Measurements from ENCODE around the gene STXBP2.

STXBP2 gene

GRCh38 chr19:7612282-7613274 lies 24.3 kb upstream of the STXBP2 start:
- DNase-seq: no peak

- no peak for DNase-seq
These were observed 21.8 kb upstream of the STXBP2 start for GRCh38 chr19:7614859-7615741.

GRCh38 chr19:7617172-7617571 lies 19.7 kb upstream of the STXBP2 start:
- no peak for DNase-seq

- DNase-seq: no peak
These were observed 19.2 kb upstream of the STXBP2 start for GRCh38 chr19:7617735-7618134.

- DNase-seq: peak; percentile 28
These were observed 18.6 kb upstream of the STXBP2 start for GRCh38 chr19:7618348-7618747.

GRCh38 chr19:7618771-7619510 lies 18.0 kb upstream of the STXBP2 start:
- DNase-seq: no peak

- no peak for DNase-seq
These were observed 17.1 kb upstream of the STXBP2 start for GRCh38 chr19:7619671-7620441.

GRCh38 chr19:7620442-7621412 lies 16.2 kb upstream of the STXBP2 start:
- DNase-seq: no peak

- DNase-seq: no peak
These were observed 13.8 kb upstream of the STXBP2 start for GRCh38 chr19:7622933-7623685.

- no peak for DNase-seq
These were observed 12.9 kb upstream of the STXBP2 start for GRCh38 chr19:7623725-7624603.

- no peak for DNase-seq
These were observed 12.1 kb upstream of the STXBP2 start for GRCh38 chr19:7624810-7625209.

- DNase-seq: no peak
These were observed 11.0 kb upstream of the STXBP2 start for GRCh38 chr19:7625763-7626372.

- DNase-seq: no peak
These were observed 9.7 kb upstream of the STXBP2 start for GRCh38 chr19:7627166-7627565.

- no peak for DNase-seq
These were observed 8.2 kb upstream of the STXBP2 start for GRCh38 chr19:7628589-7629311.

GRCh38 chr19:7629347-7630054 lies 7.4 kb upstream of the STXBP2 start, which contains the start of the genes PET100 and XAB2:
Gene PET100, plus strand, starts transcription at chr19:7629793. Its CDS starts 41 bp downstream, at chr19:7629834.
Gene XAB2, minus strand, starts transcription at chr19:7629545. Its CDS starts 18 bp downstream, at chr19:7629527.
- DNase-seq: peak; percentile 95

- no peak for DNase-seq
These were observed 5.3 kb upstream of the STXBP2 start for GRCh38 chr19:7631577-7631976.

All from right kidney (tissue), 1 donor.